OCI-LY7 (cell line): ENCODE measurements around the gene PCBP3. TPM values are rescaled to one million over a fixed set of nuclear protein-coding genes. Genes with fewer than 3 reads are reported as not detected.

Experiments
- BruUV-seq: library from RNA; stranded (reverse); fragments of 400-500 nt; replicated peaks from 2 replicates; lab custom pipeline; 2021; lab: Mats Ljungman, UMichigan
- CTCF ChIA-PET: fragments of 300-600 bp; sonication (Branson Sonifier 250); formaldehyde crosslinking; loops from one replicate; lab custom pipeline; 2022; ENCODE audit warnings: antibody characterized with exemption; ENCODE audit not compliant: unreplicated experiment; lab: Charles Lee
- POLR2A ChIA-PET: fragments of 300-600 bp; sonication (Branson Sonifier 250); formaldehyde crosslinking; loops from one replicate; lab custom pipeline; 2022; ENCODE audit warnings: antibody characterized with exemption; lab: Charles Lee
- DNase-seq: peaks from one replicate; pipeline ENCODE4 v3.0.0-alpha.2; 2015; ENCODE audit warnings: low spot score
- H2AFZ ChIP-seq: fragments of 200-600 bp; sonication (generic), shearing (Covaris generic); 2 replicates; pipeline ENCODE4 v1.6.1; 2014; ENCODE audit warnings: mild to moderate bottlenecking, antibody characterized with exemption, low read length, moderate library complexity
- H3K27ac ChIP-seq: fragments of 200-600 bp; sonication (generic); 2 replicates; pipeline ENCODE4 v1.5.1; 2014; ENCODE audit warnings: mixed run types, low read depth, mild to moderate bottlenecking, moderate library complexity, low read length, inconsistent platforms; ENCODE audit not compliant: poor library complexity, severe bottlenecking
- H3K36me3 ChIP-seq: fragments of 200-600 bp; sonication (generic); 2 replicates; pipeline ENCODE4 v1.6.1; 2014; ENCODE audit warnings: mild to moderate bottlenecking, antibody characterized with exemption, low read length, moderate library complexity, mixed read lengths; ENCODE audit not compliant: insufficient read depth
- H3K4me1 ChIP-seq: fragments of 200-600 bp; sonication (generic); 2 replicates; pipeline ENCODE4 v1.5.1; 2014; ENCODE audit warnings: mild to moderate bottlenecking, low read length; ENCODE audit not compliant: insufficient read depth, poor library complexity, severe bottlenecking
- H3K4me2 ChIP-seq: fragments of 200-600 bp; sonication (generic); 2 replicates; pipeline ENCODE4 v1.6.1; 2014; ENCODE audit warnings: mild to moderate bottlenecking, low read length
- H3K4me3 ChIP-seq: fragments of 200-600 bp; sonication (generic); 2 replicates; pipeline ENCODE4 v1.5.1; 2014; ENCODE audit warnings: mild to moderate bottlenecking, low read depth, low read length; ENCODE audit not compliant: poor library complexity, severe bottlenecking
- H3K79me2 ChIP-seq: fragments of 200-600 bp; sonication (generic); 2 replicates; pipeline ENCODE4 v1.6.1; 2016; ENCODE audit warnings: low read depth, mild to moderate bottlenecking, low read length, moderate library complexity, mixed read lengths; ENCODE audit not compliant: insufficient read depth
- H3K9me2 ChIP-seq: fragments of 200-600 bp; sonication (generic); 2 replicates; pipeline ENCODE4 v1.6.1; 2016; ENCODE audit warnings: mild to moderate bottlenecking, low read length, mixed read lengths; ENCODE audit not compliant: insufficient read depth
- H3K9me3 ChIP-seq: fragments of 200-600 bp; sonication (generic); 2 replicates; pipeline ENCODE4 v1.6.1; 2014; ENCODE audit warnings: mild to moderate bottlenecking, mixed run types, low read length, mixed read lengths
- H4K20me1 ChIP-seq: fragments of 200-600 bp; sonication (generic); 2 replicates; pipeline ENCODE4 v1.6.1; 2014; ENCODE audit warnings: mild to moderate bottlenecking, antibody characterized with exemption, low read length, moderate library complexity, mixed read lengths; ENCODE audit not compliant: insufficient read depth
- CTCF ChIP-seq: fragments of 200-600 bp; sonication (generic); conservative IDR thresholded peaks from 2 replicates; pipeline ENCODE4 v1.5.1; 2014; ENCODE audit warnings: mild to moderate bottlenecking, antibody characterized with exemption, low read length, moderate library complexity, mixed read lengths
- EZH2phosphoT487 ChIP-seq: fragments of 200-600 bp; sonication (generic); IDR thresholded peaks from 2 replicates; pipeline ENCODE4 v1.6.1; 2018; ENCODE audit warnings: low read depth, borderline replicate concordance, mild to moderate bottlenecking, mixed run types, antibody characterized with exemption, low read length, moderate library complexity, mixed read lengths
- intact Hi-C: fragments of 100-400 bp; cut with micrococcal nuclease; formaldehyde crosslinking; loops from one replicate; pipeline ENCODE4 v1.10.0; 2022; ENCODE audit not compliant: unreplicated experiment
- total RNA-seq, 2 experiments: library from RNA; depleted of rRNA in 1 of 2; stranded (reverse); fragments of >200 nt in 1 of 2; shearing (Covaris generic) in 1 of 2; gene quantifications; 2 replicates each; pipeline ENCODE4 v1.2.3, GENCODE V29; 2014 to 2022

The PCBP3 gene
- total RNA-seq, 2 experiments from 2014 or later, result 0.61 TPM; not detected in 1

GRCh38 chr21:45862543-45863207, 219.2 kb downstream of the PCBP3 start:
- H4K20me1 ChIP-seq, result no peaks in the 10 kb centered on the region
- intact Hi-C loops, result no loop called here
- H3K9me2 ChIP-seq, result no peaks in the 10 kb centered on the region
- no peak overlapping the region for H2AFZ ChIP-seq
- H3K9me3 ChIP-seq, result no peaks in the 10 kb centered on the region
- H3K79me2 ChIP-seq, result no peaks in the 10 kb centered on the region
- H3K4me1 ChIP-seq, result no peaks in the 10 kb centered on the region
- ChIA-PET POLR2A (no interaction called here), CTCF (no interaction called here)
- H3K27ac ChIP-seq, result no peak overlapping the region
- no peak for TF ChIP-seq EZH2phosphoT487
- TF ChIP-seq CTCF, result no peak
- no TSS peak for BruUV-seq
- no peaks in the 10 kb centered on the region for H3K36me3 ChIP-seq
- H3K4me3 ChIP-seq, result no peak overlapping the region
- no peak overlapping the region for H3K4me2 ChIP-seq
- DNase-seq, result no peak

GRCh38 chr21:45863267-45863666, 219.7 kb downstream of the PCBP3 start:
- Histone ChIP-seq H2AFZ (no peak overlapping the region), H4K20me1 (no peaks in the 10 kb centered on the region), H3K4me3 (no peak overlapping the region), H3K9me2 (no peaks in the 10 kb centered on the region), H3K27ac (no peak overlapping the region), H3K9me3 (no peaks in the 10 kb centered on the region), H3K4me2 (no peak overlapping the region), H3K36me3 (no peaks in the 10 kb centered on the region), H3K79me2 (no peaks in the 10 kb centered on the region), H3K4me1 (no peaks in the 10 kb centered on the region)
- CTCF ChIA-PET, result no interaction called here
- intact Hi-C loops, result no loop called here
- TF ChIP-seq CTCF (no peak), EZH2phosphoT487 (no peak)
- no TSS peak for BruUV-seq
- no peak for DNase-seq
- POLR2A ChIA-PET, result no interaction called here

- BruUV-seq, result no TSS peak
- Histone ChIP-seq H4K20me1 (no peaks in the 10 kb centered on the region), H3K9me2 (no peaks in the 10 kb centered on the region), H3K79me2 (no peaks in the 10 kb centered on the region), H3K4me1 (no peaks in the 10 kb centered on the region), H3K36me3 (no peaks in the 10 kb centered on the region), H3K27ac (no peak overlapping the region), H3K9me3 (no peaks in the 10 kb centered on the region), H3K4me3 (no peak overlapping the region), H3K4me2 (no peak overlapping the region), H2AFZ (no peak overlapping the region)
- TF ChIP-seq EZH2phosphoT487 (no peak), CTCF (no peak)
- no peak for DNase-seq
- POLR2A ChIA-PET, result no interaction called here
- CTCF ChIA-PET, result no interaction called here
- intact Hi-C loops, result no loop called here
These were observed 220.2 kb downstream of the PCBP3 start for GRCh38 chr21:45863751-45864150.
